Measurements from ENCODE around the gene GFER.

GFER gene

GRCh38 chr16:1991588-1991947 lies 7.6 kb downstream of the GFER start:
- no peak for DNase-seq

DNA sequence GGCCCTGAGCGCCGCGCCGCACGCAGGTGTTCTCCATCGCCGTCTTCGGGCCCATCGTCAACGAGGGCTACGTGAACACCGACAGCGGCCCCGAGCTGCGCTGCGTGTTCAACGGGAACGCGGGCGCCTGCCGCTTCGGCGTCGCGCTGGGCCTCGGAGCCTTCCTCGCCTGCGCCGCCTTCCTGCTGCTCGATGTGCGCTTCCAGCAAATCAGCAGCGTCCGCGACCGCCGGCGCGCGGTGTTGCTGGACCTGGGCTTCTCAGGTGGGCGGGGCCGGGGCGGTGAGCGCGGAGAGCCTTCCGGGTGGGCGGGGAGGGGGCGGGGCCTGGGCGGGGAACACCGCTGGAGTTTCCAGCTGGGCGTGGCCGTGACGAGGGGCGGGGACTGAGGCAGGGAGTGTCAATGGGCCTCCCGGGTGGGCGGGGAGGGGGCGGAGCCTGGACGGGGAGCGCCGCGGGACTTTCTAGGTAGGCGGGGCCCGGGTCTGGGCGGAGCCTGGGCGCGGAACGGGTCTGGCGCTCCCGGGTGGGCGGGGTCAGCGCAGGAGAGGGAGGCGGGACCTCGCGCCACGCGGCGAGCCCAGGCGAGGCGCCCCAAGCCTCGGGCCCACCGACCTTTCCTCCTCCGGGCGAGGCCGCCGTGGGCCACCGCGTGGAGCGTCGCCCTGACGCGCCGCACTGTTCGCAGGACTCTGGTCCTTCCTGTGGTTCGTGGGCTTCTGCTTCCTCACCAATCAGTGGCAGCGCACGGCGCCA lies 8.1 kb downstream of the GFER start:
- peak; percentile 70 for DNase-seq

DNA sequence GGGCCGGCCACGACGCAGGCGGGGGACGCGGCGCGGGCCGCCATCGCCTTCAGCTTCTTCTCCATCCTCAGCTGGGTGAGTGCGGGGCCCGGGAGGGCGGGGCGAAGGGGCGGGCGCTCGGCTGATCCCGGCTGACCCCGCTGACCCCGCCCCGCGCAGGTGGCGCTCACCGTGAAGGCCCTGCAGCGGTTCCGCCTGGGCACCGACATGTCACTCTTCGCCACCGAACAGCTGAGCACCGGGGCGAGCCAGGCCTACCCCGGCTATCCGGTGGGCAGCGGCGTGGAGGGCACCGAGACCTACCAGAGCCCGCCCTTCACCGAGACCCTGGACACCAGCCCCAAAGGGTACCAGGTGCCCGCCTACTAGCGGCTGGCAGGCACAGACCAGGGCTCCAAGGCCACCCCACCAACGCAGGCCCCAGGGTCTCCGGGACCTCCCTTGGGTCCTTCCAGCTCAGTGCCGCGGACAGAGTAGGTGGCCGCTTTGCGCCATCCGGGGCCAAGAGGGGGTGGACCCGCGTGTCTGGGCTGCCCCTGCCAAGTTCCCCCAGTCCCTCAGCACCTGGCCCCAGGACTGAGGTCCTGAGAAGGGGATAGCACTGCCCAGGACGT lies 8.8 kb downstream of the GFER start:
- DNase-seq: no peak

DNA sequence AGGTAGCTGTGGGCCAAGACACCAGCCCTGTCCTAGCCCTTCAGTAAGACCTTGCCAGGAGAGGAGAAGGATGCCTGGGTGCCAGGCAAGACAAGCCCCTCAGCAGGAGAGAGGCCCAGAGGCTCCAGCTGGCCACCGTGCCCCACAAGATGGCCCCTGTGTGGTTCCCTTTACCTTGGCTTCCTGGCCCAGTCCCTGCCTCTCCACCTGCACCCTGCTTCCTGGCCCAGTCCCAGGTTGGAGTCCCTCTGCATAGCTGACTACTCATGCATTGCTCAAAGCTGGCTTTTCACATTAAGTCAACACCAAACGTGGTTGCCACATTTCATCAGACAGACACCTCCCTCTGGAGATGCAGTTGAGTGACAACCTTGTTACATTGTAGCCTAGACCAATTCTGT lies 9.7 kb downstream of the GFER start:
- peak; percentile 34 for DNase-seq

DNA sequence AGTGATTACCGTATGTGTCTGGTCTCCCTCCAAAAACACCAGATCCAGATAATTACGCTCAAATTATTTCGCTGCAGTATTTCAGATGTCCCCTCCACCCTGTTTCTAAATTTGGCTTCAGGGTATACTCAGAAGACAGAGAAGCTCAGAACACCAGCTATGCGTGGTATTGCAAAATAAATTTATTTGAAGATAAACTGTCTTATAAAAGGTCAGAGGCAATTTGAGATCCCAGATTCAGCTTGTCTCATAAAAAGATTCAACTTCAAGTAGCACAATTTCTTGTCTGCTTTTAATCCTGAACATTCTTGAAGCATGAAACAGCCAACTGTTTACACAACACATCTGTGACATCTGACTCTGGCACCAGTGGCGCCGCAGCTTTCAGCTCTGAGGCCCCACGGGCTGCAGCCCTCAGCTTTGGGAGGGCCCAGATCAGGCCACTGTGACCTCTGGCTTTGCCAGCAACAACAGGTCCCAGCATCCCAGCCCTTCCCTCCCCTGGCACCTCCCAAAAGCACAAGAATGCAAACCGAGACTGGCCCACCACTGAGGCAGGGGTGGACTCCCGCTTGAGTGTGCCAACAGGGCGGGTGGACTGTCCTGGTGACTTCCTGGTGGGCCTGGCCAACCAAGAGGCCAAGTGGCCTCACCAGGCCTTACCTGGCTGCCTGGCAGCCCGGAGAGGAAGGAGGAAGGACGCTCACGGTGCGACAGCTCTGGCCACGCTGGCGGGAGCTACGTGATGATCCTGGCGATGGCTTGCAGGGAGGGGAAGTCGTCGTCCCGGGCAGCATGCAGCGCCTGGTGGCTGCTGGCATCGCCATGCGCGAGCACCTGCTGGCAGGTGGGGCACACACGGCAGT lies 13.7 kb downstream of the GFER start:
- DNase-seq: no peak

DNA sequence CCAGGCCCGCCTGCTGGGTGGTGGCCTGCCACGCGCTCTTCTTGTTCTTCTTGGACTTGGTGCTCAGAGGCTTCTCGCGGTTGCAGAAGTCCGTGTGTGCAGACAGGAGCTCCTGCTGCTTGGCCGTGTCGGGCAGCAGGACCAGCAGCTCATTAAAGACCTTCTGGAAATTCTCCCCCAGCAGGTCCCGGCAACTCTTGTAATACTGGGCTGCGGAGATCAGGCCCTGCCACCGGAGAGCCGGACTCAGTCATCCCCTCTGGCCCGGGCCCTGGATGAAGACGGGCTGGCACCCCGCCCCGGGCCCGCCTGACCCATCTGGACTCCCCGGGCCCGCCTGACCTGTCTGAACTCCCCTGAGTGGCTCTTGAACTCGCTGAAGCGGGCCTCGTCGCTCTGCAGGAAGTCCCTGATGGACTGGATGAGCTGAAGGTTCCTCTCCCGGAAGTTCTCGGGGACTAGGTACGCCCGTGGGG lies 14.4 kb downstream of the GFER start:
- no peak for DNase-seq

DNA sequence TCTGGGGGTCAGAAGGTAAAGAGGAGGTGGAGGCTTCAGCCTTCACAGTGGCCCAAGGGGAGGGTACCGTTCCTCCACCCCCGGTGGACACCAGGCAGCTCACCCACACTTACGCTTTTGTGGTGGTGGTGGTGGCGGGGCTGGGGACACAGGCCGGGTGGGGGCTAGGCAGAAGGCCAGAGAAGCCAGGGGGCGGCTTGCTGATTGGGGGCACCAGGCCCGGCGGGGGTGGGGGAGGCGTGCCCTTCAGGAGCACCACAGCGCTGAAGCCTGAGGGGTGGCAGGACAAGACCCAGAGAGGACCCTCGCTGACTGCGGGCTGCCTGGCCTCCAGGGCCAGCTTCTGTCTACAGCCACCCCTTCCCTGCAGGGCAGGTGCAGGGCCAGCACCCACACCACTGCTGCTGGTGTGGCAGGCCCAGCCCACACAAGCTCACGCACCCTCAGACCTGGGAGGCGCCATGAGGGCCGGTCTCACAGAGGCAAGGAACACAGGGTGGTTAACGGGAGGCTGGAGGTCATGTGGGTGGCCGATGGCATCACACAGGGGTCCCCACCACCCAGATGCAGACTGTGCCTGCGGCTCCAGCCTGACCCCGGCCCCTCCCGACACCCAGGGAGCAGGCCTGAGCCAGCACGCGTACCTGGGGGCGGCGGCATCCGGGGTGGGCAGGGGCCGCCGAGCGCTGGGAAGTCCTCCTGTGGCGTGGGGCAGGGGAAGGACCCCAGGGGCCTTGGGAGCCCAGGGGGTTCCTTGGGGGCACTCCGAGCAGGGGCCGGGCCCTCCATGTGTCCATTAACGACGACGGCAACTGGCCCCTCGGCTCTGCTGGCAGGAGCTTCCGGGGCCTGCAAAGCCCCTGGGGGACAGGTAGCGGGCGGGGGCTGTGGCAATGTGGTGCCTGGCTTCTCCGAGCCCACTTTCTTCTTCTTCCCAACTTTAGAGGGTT lies 15.1 kb downstream of the GFER start:
- no peak for DNase-seq

DNA sequence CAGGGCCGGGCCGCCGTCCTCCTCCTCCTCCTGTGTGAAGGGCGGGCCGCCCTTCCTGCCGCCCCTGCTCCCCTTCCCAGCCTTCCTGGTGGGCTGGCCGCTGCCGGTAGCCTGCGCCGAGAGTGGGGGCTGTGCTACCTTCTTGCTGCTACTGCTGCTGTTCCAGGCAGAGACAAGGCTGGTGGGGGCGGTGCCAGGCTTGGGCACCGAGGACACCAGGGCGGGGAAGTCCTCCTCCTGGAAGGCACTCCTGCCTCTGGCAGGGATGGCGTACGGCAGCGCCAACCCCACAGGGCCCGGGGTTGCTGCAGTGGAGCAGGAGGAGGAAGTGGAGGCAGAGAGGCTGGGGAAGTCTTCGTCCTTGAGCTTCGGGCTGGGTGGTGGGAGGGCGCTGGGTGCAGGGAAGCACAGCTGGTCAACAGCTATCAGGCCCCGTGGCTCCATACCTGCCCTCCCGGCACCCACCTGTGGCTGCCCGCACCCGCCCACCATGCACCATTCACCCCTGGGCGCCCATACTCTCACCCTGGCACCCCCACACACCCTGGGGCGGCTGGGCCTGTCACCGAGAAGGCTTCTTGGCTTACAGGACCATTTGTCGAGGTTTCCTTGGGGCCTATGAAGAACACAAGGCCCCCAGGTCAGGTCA lies 16.0 kb downstream of the GFER start:
- no peak for DNase-seq

DNA sequence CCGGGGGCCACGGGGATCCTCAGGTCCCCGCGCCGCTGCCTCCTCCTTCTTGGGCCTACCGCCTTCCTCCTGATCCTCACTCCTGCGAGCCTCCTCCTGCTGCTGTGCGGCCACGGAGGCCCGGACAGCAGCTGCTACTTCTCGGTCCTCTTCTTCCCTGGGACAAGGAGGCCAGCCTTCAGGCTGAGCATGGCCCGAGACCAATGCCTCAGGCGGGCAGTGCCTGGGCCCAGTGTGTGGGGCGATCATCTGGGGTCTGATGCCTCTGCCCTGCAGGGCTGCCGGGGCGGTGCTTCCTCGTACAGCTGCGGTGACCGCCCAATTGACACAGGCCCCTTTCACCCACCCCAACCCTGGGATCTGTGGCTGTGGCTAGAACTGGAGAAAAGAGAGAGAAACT lies 17.0 kb downstream of the GFER start:
- DNase-seq: no peak

DNA sequence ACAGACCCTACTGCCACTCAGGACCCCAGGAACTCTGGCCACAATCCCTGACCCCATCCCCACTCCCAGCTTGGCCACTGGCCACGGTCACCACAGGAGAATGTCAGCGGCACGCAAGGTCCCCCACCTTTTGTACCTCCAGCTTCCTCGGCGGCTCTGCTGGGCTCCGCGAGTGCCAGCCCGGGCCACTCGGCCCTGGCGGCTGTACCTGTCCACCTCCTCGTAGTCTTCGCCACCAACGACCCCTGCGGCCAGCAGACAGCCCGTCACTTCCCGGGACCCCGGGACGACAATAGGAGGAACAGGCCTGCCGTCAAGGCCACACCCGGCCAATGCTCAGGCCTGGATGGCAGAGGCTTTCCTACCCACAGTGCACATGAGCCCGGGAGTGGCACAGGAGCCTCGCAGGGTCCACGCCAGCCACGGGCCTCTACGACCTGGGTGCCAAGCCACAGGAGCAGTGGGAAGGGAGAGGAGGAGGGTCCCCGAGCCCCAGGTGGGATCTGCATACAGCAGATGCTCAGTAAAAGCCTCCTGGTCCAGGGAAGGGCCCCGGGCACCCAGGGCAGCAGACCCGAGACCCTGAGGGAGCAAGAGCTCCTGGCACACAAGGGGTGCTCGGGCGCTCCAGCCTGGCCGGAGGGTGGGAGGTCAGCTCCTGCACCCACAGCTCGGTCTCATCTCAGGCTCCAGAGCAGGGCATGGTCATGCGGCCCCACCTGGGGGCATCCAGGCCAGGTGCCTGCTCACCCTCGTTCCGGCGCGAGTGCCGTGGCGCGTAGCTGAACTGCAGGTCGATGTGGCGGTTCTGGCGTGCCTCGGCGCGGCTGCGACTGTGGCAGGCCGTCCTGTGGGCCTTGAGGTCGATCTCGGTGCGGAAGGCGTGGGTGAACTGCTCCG lies 17.7 kb downstream of the GFER start:
- DNase-seq: no peak

- no peak for DNase-seq
Measured at GRCh38 chr16:2002406-2003230, 18.6 kb downstream of the GFER start.

DNA sequence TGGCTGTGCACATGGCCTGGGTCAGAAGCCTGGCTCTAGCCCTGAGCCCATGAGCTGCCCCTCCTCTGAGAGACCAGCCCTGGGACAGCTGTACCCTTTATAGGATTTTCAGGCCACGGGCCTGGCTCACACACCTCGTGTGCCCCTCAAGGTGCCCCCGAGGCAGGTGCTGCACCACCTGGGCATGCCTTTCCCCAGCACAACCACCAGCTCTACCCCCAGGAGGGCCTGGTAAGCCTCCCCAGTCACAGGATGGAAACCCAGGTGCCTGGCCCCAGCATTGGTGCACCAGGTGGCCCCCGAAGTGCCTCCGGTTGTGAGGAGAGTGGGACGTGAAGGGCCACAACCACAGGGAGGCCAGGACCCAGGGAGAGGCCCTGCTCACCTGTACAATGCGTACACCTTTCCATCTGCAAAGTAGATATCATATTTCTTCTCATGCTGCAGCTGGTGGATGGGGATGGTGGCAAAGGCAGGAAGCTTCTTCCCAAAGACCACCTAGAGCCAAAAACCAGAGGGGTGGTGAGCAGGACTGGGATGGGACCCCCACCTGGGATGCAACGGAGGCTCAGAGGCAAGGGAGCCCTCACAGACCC lies 19.3 kb downstream of the GFER start:
- no peak for DNase-seq

- DNase-seq: peak; percentile 51
Measured at GRCh38 chr16:2003827-2004641, 20.0 kb downstream of the GFER start.

DNA sequence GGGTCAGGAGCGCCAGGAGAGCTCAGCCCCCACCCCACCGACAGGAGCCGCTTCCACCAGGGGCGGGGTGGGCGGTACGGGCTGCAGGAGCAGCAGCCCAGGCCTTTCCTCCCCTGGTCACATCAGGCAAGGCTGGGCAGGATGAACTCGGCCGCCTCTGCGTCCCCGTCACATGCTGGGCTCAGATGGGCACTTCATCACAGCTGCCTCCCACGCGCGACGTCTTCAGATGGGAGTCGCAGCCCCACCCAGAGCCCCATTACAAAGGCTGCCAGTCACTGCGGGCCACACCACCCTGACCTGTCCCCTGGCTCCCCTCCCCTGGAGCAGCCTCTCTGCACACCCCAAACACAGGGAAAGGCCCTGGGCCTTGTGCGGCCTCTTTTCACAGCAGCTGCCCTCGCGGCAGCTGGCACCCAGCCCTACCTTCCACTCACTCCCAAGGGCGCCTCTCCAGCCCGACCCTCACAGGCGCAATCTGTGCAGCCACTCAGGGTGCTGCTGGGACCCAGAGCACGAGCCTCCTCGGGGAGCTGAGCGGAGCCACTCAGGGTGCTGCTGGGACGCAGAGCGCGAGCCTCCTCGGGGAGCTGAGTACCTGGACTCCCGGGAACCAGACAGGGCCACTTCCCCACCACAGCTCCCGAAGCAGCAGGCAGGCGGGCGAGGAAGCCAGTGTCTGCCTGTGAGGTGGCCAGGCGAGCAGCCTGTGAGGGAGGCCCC lies 21.0 kb downstream of the GFER start:
- no peak for DNase-seq

DNA sequence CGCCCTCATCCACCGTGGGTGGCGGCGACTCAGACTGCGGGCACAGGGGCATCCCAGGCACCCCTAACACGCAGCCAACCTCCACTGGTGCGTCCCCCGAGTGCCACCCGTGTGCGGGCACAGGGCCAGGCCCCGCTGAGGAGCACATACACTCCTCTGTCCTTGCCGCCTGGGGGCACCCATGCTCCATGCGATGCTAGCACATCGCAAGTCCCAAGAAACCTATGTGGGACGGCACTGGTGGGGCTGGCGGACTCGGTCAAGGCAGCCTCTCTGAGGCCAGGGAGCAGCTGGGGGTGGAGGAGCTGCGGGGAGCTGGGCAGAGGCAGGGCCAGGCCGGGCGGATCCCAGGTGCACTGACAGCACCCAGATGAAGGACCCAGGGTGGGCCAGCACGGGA lies 21.7 kb downstream of the GFER start:
- DNase-seq: no peak

DNA sequence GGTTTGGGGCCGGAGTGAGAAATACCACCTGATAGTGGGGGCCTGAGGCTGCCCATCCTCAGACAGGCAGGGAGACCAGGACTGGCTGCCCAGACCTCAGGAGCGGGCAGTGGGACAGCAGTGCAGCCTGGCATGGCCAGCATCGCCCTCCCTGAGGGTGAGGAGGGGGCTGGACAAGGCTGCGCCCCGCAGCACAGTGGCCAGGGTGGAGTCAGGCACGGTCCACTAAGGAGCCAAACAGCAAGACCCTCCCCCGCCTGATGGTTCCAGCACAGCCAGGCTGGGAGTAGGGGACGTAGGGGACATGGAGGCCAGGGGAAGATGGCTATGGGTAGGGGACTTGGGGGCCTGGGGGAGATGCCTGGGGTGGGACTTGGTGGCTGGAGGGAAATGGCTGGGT lies 22.3 kb downstream of the GFER start:
- DNase-seq: no peak

DNA sequence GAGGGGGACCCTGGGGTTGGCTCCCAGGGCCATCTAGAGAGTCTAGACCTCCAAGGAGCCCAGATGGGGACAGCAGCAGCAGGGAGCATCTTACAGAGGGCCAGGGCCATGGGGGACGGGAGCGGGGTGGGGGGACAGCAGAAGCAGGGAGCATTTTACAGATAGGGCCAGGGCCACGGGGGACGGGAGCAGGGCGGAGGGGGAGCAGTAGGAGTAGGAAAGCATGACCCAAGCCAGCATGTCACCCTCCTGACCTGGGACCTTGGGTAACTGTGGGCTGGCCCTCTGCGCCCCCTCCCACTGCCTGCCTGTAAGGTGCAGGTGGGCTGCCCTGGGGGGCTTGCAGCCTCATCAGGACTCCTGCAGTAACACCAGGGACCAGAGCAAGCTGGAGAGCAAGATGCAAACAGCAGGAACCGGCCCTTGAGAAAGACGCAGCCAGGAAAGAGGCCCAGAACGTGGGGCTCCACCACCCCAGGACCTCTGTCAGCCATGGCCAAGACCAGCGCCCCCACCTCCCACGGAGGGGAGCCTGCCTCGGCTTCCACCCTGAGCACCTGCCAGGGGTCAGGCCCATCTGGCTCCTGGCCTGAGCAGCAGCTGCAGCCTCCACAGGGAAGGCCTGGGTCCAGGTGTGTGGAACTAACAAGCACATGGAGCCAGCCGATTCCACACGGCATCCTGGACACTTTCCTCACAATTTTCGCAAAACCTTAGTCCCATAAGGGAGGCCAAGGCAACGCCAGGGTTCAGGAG lies 23.3 kb downstream of the GFER start:
- DNase-seq: no peak
